GM19351 (cell line): ENCODE measurements around the gene CIDEC.

ENCODE experiments used
- ATAC-seq: cut with Tn5 transposase; IDR thresholded peaks from one replicate; pipeline ENCODE4 v1.9.1; 2021; ENCODE audit warnings: mild to moderate bottlenecking, moderate library complexity; ENCODE audit not compliant: unreplicated experiment

Gene CIDEC

DNA sequence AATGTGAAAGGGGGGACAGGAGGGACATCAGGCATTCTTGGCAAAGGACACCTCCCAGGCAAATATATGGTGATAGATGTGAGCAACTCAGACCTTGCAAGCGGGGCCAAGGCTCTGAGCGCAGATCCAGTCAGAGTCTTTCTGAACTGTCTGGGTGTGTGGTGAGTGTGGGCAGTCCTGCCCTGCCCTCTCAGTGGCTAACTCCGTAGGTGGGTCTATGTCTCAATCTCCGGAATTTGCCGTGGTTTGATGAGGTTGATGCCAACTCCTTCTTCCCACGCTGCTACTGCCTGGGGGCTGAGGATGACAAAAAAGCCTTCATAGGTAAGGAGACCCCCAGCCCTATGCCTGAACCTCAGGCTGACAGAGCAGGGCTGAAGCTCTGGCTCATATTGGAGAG, 62.6 kb downstream of the CIDEC start:
- no peak for ATAC-seq
